ENCODE results near the gene PALB2. TPM values are rescaled to one million over a fixed set of nuclear protein-coding genes. Genes with fewer than 3 reads are reported as not detected.

Gene PALB2
- total RNA-seq (2014; rRNA removed; shearing (Covaris generic)): 10.4 and 10.5 TPM in 2 replicates

GRCh38 chr16:23640931-23641765 lies at the start of gene PALB2, which contains the start of gene DCTN5:
Gene PALB2 (minus strand): TSS chr16:23641310. CDS start chr16:23641157, 153 bp downstream.
Gene DCTN5 (plus strand): TSS chr16:23641466. CDS start chr16:23641543, 77 bp downstream.
- DNase-seq (ENCODE audit: low spot score): peak; percentile 92

GRCh38 chr16:23689442-23690187 lies 48.5 kb upstream of the PALB2 start:
- DNase-seq (ENCODE audit: low spot score): no peak

GRCh38 chr16:23687034-23687808 lies 46.1 kb upstream of the PALB2 start:
- no peak for DNase-seq (ENCODE audit: low spot score)

GRCh38 chr16:23683487-23683886 lies 42.4 kb upstream of the PALB2 start:
- no peak for DNase-seq (ENCODE audit: low spot score)

GRCh38 chr16:23682181-23682580 lies 41.1 kb upstream of the PALB2 start:
- DNase-seq (ENCODE audit: low spot score): no peak

- DNase-seq (ENCODE audit: low spot score): no peak
Observed at GRCh38 chr16:23679986-23680336, 38.9 kb upstream of the PALB2 start.

- DNase-seq (ENCODE audit: low spot score): peak; percentile 31
Observed at GRCh38 chr16:23679274-23679985, 38.3 kb upstream of the PALB2 start.

GRCh38 chr16:23678430-23679273 lies 37.5 kb upstream of the PALB2 start, which contains the start of gene PLK1:
Gene PLK1 (plus strand): TSS chr16:23678889. CDS start chr16:23678933, 44 bp downstream.
- DNase-seq (ENCODE audit: low spot score): peak; percentile 75

GRCh38 chr16:23676924-23677480 lies 35.9 kb upstream of the PALB2 start:
- DNase-seq (ENCODE audit: low spot score): no peak

GRCh38 chr16:23673971-23674614 lies 33.0 kb upstream of the PALB2 start:
- DNase-seq (ENCODE audit: low spot score): no peak

GRCh38 chr16:23670137-23670776 lies 29.1 kb upstream of the PALB2 start:
- DNase-seq (ENCODE audit: low spot score): no peak

GRCh38 chr16:23668873-23669272 lies 27.8 kb upstream of the PALB2 start:
- DNase-seq (ENCODE audit: low spot score): no peak

- DNase-seq (ENCODE audit: low spot score): no peak
Observed at GRCh38 chr16:23668225-23668624, 27.1 kb upstream of the PALB2 start.

GRCh38 chr16:23667355-23667659 lies 26.2 kb upstream of the PALB2 start:
- DNase-seq (ENCODE audit: low spot score): no peak

- DNase-seq (ENCODE audit: low spot score): no peak
Observed at GRCh38 chr16:23666571-23667354, 25.7 kb upstream of the PALB2 start.

GRCh38 chr16:23663918-23664317 lies 22.8 kb upstream of the PALB2 start:
- no peak for DNase-seq (ENCODE audit: low spot score)

GRCh38 chr16:23651943-23652468 lies 10.9 kb upstream of the PALB2 start:
- DNase-seq (ENCODE audit: low spot score): no peak

All from H4 (cell line).